ENCODE measurements around the gene BEND7. TPM values are rescaled to one million over a fixed set of nuclear protein-coding genes. Genes with fewer than 3 reads are reported as not detected.

Gene BEND7
- total and polyA plus RNA-seq, 7 donors = 5.3 to 27.2 (median 11.8) TPM

DNA sequence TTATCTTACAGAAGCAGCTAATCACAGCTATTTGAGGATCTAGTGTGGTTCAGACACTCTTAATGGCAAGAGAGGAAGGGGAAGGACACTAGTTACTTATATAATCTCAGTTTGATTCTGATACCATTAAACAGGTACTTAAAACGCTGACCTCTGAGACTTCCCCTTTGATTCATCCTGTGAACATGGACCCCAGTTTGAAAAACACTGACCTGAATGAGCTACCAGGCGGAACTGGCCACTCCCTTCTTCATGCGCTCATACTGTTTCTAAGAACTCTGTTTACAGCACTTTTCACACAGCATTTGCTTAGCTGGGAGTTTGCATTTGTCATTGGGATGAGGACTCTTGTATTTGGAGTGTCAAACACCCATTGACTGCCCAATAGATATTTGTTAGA lies 45.7 kb downstream of the BEND7 start:
- no peak for DNase-seq
- 83 to 85% methylated on average over 3 of the region's 3 CpGs for WGBS, 2 donors
- intact Hi-C loops (cut with DNase I) = no loop called here
- TF ChIP-seq POLR2AphosphoS5 (IDR thresholded peaks at IDR 0.05) (no peak), EP300 (IDR thresholded peaks at IDR 0.05) (no peak), POLR2A (IDR thresholded peaks at IDR 0.05) (no peak)
- TF ChIP-seq, protein P1, sequence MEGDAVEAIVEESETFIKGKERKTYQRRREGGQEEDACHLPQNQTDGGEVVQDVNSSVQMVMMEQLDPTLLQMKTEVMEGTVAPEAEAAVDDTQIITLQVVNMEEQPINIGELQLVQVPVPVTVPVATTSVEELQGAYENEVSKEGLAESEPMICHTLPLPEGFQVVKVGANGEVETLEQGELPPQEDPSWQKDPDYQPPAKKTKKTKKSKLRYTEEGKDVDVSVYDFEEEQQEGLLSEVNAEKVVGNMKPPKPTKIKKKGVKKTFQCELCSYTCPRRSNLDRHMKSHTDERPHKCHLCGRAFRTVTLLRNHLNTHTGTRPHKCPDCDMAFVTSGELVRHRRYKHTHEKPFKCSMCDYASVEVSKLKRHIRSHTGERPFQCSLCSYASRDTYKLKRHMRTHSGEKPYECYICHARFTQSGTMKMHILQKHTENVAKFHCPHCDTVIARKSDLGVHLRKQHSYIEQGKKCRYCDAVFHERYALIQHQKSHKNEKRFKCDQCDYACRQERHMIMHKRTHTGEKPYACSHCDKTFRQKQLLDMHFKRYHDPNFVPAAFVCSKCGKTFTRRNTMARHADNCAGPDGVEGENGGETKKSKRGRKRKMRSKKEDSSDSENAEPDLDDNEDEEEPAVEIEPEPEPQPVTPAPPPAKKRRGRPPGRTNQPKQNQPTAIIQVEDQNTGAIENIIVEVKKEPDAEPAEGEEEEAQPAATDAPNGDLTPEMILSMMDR (IDR thresholded peaks at IDR 0.05) = no peak
- Histone ChIP-seq H3K36me3 (peaks cover 0 to 65% (median 3%) of the 10 kb centered on the region in 4 donors), H3K27ac (no peak overlapping the region), H3K4me1 (no peaks in the 10 kb centered on the region), H3K9me3 (no peaks in the 10 kb centered on the region), H3K27me3 (no peaks in the 10 kb centered on the region), H3K4me3 (no peak overlapping the region)

DNA sequence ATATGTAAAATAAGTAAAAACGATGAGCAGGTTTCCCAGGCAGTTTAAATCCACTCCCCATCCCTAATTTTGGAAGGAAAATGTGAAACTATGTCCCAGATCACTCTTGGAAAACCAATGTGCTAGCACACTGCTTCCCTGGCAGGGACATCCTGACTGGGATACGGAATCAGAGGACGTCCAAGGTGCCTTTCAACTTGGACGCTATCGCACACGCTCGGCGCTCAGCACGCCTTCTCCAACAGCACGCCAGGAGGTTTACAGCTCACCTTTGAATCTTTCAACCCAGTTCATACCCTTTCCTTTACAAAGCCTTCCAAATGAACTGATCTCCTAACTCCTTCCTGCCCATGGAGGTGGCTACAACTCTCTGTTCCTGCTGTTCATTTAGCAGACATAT lies 47.1 kb downstream of the BEND7 start:
- no peak for DNase-seq
- no peak overlapping the region for H3K27ac ChIP-seq
- no peaks in the 10 kb centered on the region for H3K9me3 ChIP-seq
- WGBS, 2 donors = 90 to 94% methylated on average over 10 of the region's 10 CpGs
- H3K36me3 ChIP-seq = peaks cover 0 to 63% (median 3%) of the 10 kb centered on the region in 4 donors
- intact Hi-C loops (cut with DNase I) = no loop called here
- no peaks in the 10 kb centered on the region for H3K27me3 ChIP-seq
- TF ChIP-seq, protein P1 (IDR thresholded peaks at IDR 0.05) = no peak
- TF ChIP-seq POLR2A (IDR thresholded peaks at IDR 0.05) (no peak), EP300 (IDR thresholded peaks at IDR 0.05) (no peak), POLR2AphosphoS5 (IDR thresholded peaks at IDR 0.05) (no peak)
- H3K4me1 ChIP-seq = no peaks in the 10 kb centered on the region
- H3K4me3 ChIP-seq = no peak overlapping the region

DNA sequence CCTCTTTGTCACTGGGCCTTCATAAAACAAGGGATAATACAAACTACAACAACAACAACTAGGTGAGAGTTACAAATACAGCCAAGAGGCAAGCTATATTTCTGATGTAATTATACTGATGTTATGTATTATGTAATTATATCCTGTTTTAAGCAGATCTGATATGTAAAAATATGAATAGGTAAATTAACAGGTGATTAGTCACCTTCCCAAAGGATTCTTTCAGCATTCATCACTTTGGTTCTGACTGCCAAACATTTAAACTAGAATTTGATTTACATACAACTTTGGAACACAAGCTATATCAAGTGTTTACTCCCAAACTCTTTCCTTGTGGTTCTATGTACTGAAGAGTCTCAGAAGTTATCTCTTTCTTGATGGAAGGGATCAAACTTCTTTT lies 53.7 kb downstream of the BEND7 start:
- intact Hi-C loops (cut with DNase I) = no loop called here
- no peaks in the 10 kb centered on the region for H3K4me1 ChIP-seq
- H3K27me3 ChIP-seq = no peaks in the 10 kb centered on the region
- H3K27ac ChIP-seq = no peak overlapping the region
- H3K4me3 ChIP-seq = no peak overlapping the region
- H3K36me3 ChIP-seq = peaks cover 0 to 39% (median 2%) of the 10 kb centered on the region in 4 donors
- DNase-seq = no peak
- no peaks in the 10 kb centered on the region for H3K9me3 ChIP-seq
- TF ChIP-seq POLR2A (IDR thresholded peaks at IDR 0.05) (no peak), POLR2AphosphoS5 (IDR thresholded peaks at IDR 0.05) (no peak), EP300 (IDR thresholded peaks at IDR 0.05) (no peak)
- TF ChIP-seq, protein P1 (IDR thresholded peaks at IDR 0.05) = no peak

DNA sequence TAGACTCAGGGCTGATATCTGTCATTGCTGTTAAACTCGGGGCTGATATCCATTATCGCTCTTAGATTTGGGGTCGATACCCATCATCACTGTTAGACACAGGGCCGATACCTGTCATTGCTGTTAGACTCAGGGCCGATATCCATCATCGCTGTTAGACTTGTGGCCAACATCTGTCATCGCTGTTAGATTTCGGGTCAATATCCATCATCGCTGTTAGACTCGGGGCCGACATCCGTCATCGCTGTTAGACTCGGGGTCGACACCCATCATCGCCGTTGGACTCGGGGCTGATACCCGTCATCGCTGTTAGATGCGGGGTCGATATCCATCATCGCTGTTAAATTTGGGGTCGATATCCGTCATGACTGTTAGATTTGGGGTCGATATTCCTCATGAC lies 54.8 kb downstream of the BEND7 start:
- H3K4me3 ChIP-seq = no peak overlapping the region
- H3K27ac ChIP-seq = no peak overlapping the region
- H3K36me3 ChIP-seq = peaks cover 0 to 27% (median 2%) of the 10 kb centered on the region in 4 donors
- intact Hi-C loops (cut with DNase I) = no loop called here
- H3K4me1 ChIP-seq = no peaks in the 10 kb centered on the region
- no peak for DNase-seq
- no peaks in the 10 kb centered on the region for H3K27me3 ChIP-seq
- WGBS, 2 donors = 98% methylated on average over 26 of the region's 26 CpGs
- TF ChIP-seq POLR2AphosphoS5 (IDR thresholded peaks at IDR 0.05) (no peak), EP300 (IDR thresholded peaks at IDR 0.05) (no peak), POLR2A (IDR thresholded peaks at IDR 0.05) (no peak)
- TF ChIP-seq, protein P1 (IDR thresholded peaks at IDR 0.05) = no peak
- no peaks in the 10 kb centered on the region for H3K9me3 ChIP-seq

DNA sequence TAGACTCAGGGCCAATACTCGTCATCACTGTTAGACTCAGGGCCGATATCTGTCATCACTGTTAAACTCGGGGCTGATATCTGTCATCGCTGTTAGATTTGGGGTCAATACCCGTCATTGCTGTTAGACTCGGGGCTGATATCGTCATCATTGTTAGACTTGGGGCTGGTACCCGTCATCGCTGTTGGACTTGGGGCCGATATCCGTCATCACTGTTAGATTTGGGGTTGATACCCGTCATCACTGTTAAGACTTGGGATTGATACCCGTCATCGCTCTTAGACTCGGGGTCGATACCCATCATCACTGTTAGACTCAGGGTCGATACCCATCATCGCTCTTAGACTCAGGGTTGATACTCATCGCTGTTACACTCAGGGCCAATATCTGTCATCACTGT lies 56.5 kb downstream of the BEND7 start:
- TF ChIP-seq POLR2AphosphoS5 (IDR thresholded peaks at IDR 0.05) (no peak), EP300 (IDR thresholded peaks at IDR 0.05) (no peak), POLR2A (IDR thresholded peaks at IDR 0.05) (no peak)
- TF ChIP-seq, protein P1 (IDR thresholded peaks at IDR 0.05) = no peak
- Histone ChIP-seq H3K27ac (no peak overlapping the region), H3K27me3 (no peaks in the 10 kb centered on the region), H3K4me3 (no peak overlapping the region), H3K9me3 (no peaks in the 10 kb centered on the region), H3K4me1 (no peaks in the 10 kb centered on the region), H3K36me3 (peaks cover 0 to 22% (median 2%) of the 10 kb centered on the region in 4 donors)
- intact Hi-C loops (cut with DNase I) = no loop called here
- 97 to 98% methylated on average over 19 of the region's 19 CpGs for WGBS, 2 donors
- no peak for DNase-seq
